22Rv1 (cell line): Measurements from ENCODE around the gene SPATA31C1.

Experiments used
- ZFX ChIP-seq: fragments of 450-650 bp; IDR thresholded peaks from 2 replicates; pipeline ENCODE4 v1.6.1; 2017; ENCODE audit warnings: antibody characterized with exemption, borderline replicate concordance
- TF ChIP-seq, protein P1 (sequence below): fragments of 450-650 bp; IDR thresholded peaks from 2 replicates; pipeline ENCODE4 v1.5.1; 2017; ENCODE audit warnings: mild to moderate bottlenecking

DNA sequence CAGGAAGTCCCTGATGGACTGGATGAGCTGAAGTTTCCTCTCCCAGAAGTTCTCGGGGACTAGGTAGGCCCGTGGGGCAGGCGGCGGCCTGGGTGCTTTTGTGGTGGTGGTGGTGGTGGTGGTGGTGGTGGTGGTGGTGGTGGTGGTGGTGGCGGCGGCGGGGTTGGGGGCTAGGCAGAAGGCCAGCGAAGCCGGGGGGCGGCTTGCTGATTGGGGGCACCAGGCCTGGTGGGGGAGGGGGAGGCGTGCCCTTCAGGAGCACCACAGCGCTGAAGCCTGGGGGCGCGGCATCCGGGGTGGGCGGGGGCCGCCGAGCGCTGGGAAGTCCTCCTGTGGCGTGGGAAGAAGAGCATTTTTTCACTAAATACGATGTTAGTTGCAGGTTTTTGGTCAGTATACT lies 26.9 kb downstream of the SPATA31C1 start:
- TF ChIP-seq, protein P1, sequence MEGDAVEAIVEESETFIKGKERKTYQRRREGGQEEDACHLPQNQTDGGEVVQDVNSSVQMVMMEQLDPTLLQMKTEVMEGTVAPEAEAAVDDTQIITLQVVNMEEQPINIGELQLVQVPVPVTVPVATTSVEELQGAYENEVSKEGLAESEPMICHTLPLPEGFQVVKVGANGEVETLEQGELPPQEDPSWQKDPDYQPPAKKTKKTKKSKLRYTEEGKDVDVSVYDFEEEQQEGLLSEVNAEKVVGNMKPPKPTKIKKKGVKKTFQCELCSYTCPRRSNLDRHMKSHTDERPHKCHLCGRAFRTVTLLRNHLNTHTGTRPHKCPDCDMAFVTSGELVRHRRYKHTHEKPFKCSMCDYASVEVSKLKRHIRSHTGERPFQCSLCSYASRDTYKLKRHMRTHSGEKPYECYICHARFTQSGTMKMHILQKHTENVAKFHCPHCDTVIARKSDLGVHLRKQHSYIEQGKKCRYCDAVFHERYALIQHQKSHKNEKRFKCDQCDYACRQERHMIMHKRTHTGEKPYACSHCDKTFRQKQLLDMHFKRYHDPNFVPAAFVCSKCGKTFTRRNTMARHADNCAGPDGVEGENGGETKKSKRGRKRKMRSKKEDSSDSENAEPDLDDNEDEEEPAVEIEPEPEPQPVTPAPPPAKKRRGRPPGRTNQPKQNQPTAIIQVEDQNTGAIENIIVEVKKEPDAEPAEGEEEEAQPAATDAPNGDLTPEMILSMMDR = no peak
- no peak for TF ChIP-seq ZFX
